Measurements from ENCODE around the gene CYP11A1.

The CYP11A1 gene

GRCh38 chr15:74333662-74334061, 33.8 kb downstream of the CYP11A1 start:
- Histone ChIP-seq H3K27ac (no peak overlapping the region), H3K9me3 (ENCODE audit: low read depth, low read length) (no peaks in the 10 kb centered on the region), H3K36me3 (ENCODE audit: insufficient read depth, low read length) (no peaks in the 10 kb centered on the region), H3K4me3 (no peak overlapping the region), H3K9ac (ENCODE audit: insufficient read length) (no peak overlapping the region)
- no peak for DNase-seq (ENCODE audit: low read depth, low spot score)
- no peak for TF ChIP-seq FOXP2 (optimal IDR thresholded peaks at IDR 0.05; ENCODE audit: control extremely low read depth, extremely low read length, insufficient read depth)
- no peak for TF ChIP-seq EZH2 (IDR thresholded peaks at IDR 0.05)

GRCh38 chr15:74333093-74333492, 34.4 kb downstream of the CYP11A1 start:
- H3K36me3 ChIP-seq (ENCODE audit: insufficient read depth, low read length), result no peaks in the 10 kb centered on the region
- TF ChIP-seq FOXP2 (optimal IDR thresholded peaks at IDR 0.05; ENCODE audit: control extremely low read depth, extremely low read length, insufficient read depth) (no peak), POLR2AphosphoS5 (IDR thresholded peaks at IDR 0.05; ENCODE audit: borderline replicate concordance, low read depth, low read length) (no peak), EZH2 (IDR thresholded peaks at IDR 0.05) (no peak)
- DNase-seq (ENCODE audit: low read depth, low spot score), result no peak
- H3K4me3 ChIP-seq, result no peak overlapping the region
- H3K9ac ChIP-seq (ENCODE audit: insufficient read length), result no peak overlapping the region
- no peak overlapping the region for H3K27ac ChIP-seq
- H3K9me3 ChIP-seq (ENCODE audit: low read depth, low read length), result no peaks in the 10 kb centered on the region

GRCh38 chr15:74332611-74333010, 34.8 kb downstream of the CYP11A1 start:
- H3K4me3 ChIP-seq, result no peak overlapping the region
- H3K9me3 ChIP-seq (ENCODE audit: low read depth, low read length), result no peaks in the 10 kb centered on the region
- no peak overlapping the region for H3K9ac ChIP-seq (ENCODE audit: insufficient read length)
- H3K36me3 ChIP-seq (ENCODE audit: insufficient read depth, low read length), result no peaks in the 10 kb centered on the region
- no peak for DNase-seq (ENCODE audit: low read depth, low spot score)
- TF ChIP-seq FOXP2 (optimal IDR thresholded peaks at IDR 0.05; ENCODE audit: control extremely low read depth, extremely low read length, insufficient read depth) (no peak), EZH2 (IDR thresholded peaks at IDR 0.05) (no peak)
- no peak overlapping the region for H3K27ac ChIP-seq

GRCh38 chr15:74332011-74332410, 35.4 kb downstream of the CYP11A1 start:
- no peak overlapping the region for H3K4me3 ChIP-seq
- H3K27ac ChIP-seq, result no peak overlapping the region
- no peak for DNase-seq (ENCODE audit: low read depth, low spot score)
- no peaks in the 10 kb centered on the region for H3K9me3 ChIP-seq (ENCODE audit: low read depth, low read length)
- TF ChIP-seq FOXP2 (optimal IDR thresholded peaks at IDR 0.05; ENCODE audit: control extremely low read depth, extremely low read length, insufficient read depth) (no peak), EZH2 (IDR thresholded peaks at IDR 0.05) (no peak), POLR2AphosphoS5 (IDR thresholded peaks at IDR 0.05; ENCODE audit: borderline replicate concordance, low read depth, low read length) (no peak)
- no peak overlapping the region for H3K9ac ChIP-seq (ENCODE audit: insufficient read length)
- no peaks in the 10 kb centered on the region for H3K36me3 ChIP-seq (ENCODE audit: insufficient read depth, low read length)

- no peak for TF ChIP-seq POLR2AphosphoS5 (IDR thresholded peaks at IDR 0.05; ENCODE audit: borderline replicate concordance, low read depth, low read length)
- TF ChIP-seq EZH2 (IDR thresholded peaks at IDR 0.05), result no peak
- no peak for TF ChIP-seq FOXP2 (optimal IDR thresholded peaks at IDR 0.05; ENCODE audit: control extremely low read depth, extremely low read length, insufficient read depth)
- no peaks in the 10 kb centered on the region for H3K9me3 ChIP-seq (ENCODE audit: low read depth, low read length)
- no peak overlapping the region for H3K9ac ChIP-seq (ENCODE audit: insufficient read length)
- no peak overlapping the region for H3K27ac ChIP-seq
- H3K4me3 ChIP-seq, result no peak overlapping the region
- DNase-seq (ENCODE audit: low read depth, low spot score), result no peak
- H3K36me3 ChIP-seq (ENCODE audit: insufficient read depth, low read length), result no peaks in the 10 kb centered on the region
These were observed 36.5 kb downstream of the CYP11A1 start for GRCh38 chr15:74330861-74331408.

- Histone ChIP-seq H3K27ac (no peak overlapping the region), H3K36me3 (ENCODE audit: insufficient read depth, low read length) (no peaks in the 10 kb centered on the region), H3K4me3 (no peak overlapping the region), H3K9ac (ENCODE audit: insufficient read length) (no peak overlapping the region), H3K9me3 (ENCODE audit: low read depth, low read length) (no peaks in the 10 kb centered on the region)
- no peak for DNase-seq (ENCODE audit: low read depth, low spot score)
- TF ChIP-seq POLR2AphosphoS5 (IDR thresholded peaks at IDR 0.05; ENCODE audit: borderline replicate concordance, low read depth, low read length) (no peak), FOXP2 (optimal IDR thresholded peaks at IDR 0.05; ENCODE audit: control extremely low read depth, extremely low read length, insufficient read depth) (no peak), EZH2 (IDR thresholded peaks at IDR 0.05) (no peak)
These were observed 39.0 kb downstream of the CYP11A1 start for GRCh38 chr15:74328331-74329056.

- Histone ChIP-seq H3K9ac (ENCODE audit: insufficient read length) (no peak overlapping the region), H3K9me3 (ENCODE audit: low read depth, low read length) (no peaks in the 10 kb centered on the region), H3K36me3 (ENCODE audit: insufficient read depth, low read length) (no peaks in the 10 kb centered on the region), H3K27ac (no peak overlapping the region), H3K4me3 (no peak overlapping the region)
- no peak for TF ChIP-seq EZH2 (IDR thresholded peaks at IDR 0.05)
- no peak for TF ChIP-seq FOXP2 (optimal IDR thresholded peaks at IDR 0.05; ENCODE audit: control extremely low read depth, extremely low read length, insufficient read depth)
- TF ChIP-seq POLR2AphosphoS5 (IDR thresholded peaks at IDR 0.05; ENCODE audit: borderline replicate concordance, low read depth, low read length), result no peak
- no peak for DNase-seq (ENCODE audit: low read depth, low spot score)
These were observed 39.7 kb downstream of the CYP11A1 start for GRCh38 chr15:74327756-74328155.

GRCh38 chr15:74326746-74327145, 40.7 kb downstream of the CYP11A1 start:
- DNase-seq (ENCODE audit: low read depth, low spot score), result no peak
- no peak overlapping the region for H3K27ac ChIP-seq
- H3K4me3 ChIP-seq, result no peak overlapping the region
- TF ChIP-seq FOXP2 (optimal IDR thresholded peaks at IDR 0.05; ENCODE audit: control extremely low read depth, extremely low read length, insufficient read depth), result no peak
- TF ChIP-seq EZH2 (IDR thresholded peaks at IDR 0.05), result no peak
- TF ChIP-seq POLR2AphosphoS5 (IDR thresholded peaks at IDR 0.05; ENCODE audit: borderline replicate concordance, low read depth, low read length), result no peak
- no peaks in the 10 kb centered on the region for H3K9me3 ChIP-seq (ENCODE audit: low read depth, low read length)
- no peak overlapping the region for H3K9ac ChIP-seq (ENCODE audit: insufficient read length)
- H3K36me3 ChIP-seq (ENCODE audit: insufficient read depth, low read length), result no peaks in the 10 kb centered on the region

- no peak overlapping the region for H3K27ac ChIP-seq
- no peak for DNase-seq (ENCODE audit: low read depth, low spot score)
- no peaks in the 10 kb centered on the region for H3K9me3 ChIP-seq (ENCODE audit: low read depth, low read length)
- H3K9ac ChIP-seq (ENCODE audit: insufficient read length), result no peak overlapping the region
- no peaks in the 10 kb centered on the region for H3K36me3 ChIP-seq (ENCODE audit: insufficient read depth, low read length)
- TF ChIP-seq FOXP2 (optimal IDR thresholded peaks at IDR 0.05; ENCODE audit: control extremely low read depth, extremely low read length, insufficient read depth) (no peak), EZH2 (IDR thresholded peaks at IDR 0.05) (no peak), POLR2AphosphoS5 (IDR thresholded peaks at IDR 0.05; ENCODE audit: borderline replicate concordance, low read depth, low read length) (no peak)
- H3K4me3 ChIP-seq, result no peak overlapping the region
These were observed 42.7 kb downstream of the CYP11A1 start for GRCh38 chr15:74324714-74325113.

Data from SK-N-MC (cell line).